ENCODE results near the gene GAS7. TPM values are rescaled to one million over a fixed set of nuclear protein-coding genes. Genes with fewer than 3 reads are reported as not detected.
A peak's percentile ranks its signal among the peaks of the same experiment; 100 is the strongest.

GAS7 gene
- total RNA-seq: 431 TPM

DNA sequence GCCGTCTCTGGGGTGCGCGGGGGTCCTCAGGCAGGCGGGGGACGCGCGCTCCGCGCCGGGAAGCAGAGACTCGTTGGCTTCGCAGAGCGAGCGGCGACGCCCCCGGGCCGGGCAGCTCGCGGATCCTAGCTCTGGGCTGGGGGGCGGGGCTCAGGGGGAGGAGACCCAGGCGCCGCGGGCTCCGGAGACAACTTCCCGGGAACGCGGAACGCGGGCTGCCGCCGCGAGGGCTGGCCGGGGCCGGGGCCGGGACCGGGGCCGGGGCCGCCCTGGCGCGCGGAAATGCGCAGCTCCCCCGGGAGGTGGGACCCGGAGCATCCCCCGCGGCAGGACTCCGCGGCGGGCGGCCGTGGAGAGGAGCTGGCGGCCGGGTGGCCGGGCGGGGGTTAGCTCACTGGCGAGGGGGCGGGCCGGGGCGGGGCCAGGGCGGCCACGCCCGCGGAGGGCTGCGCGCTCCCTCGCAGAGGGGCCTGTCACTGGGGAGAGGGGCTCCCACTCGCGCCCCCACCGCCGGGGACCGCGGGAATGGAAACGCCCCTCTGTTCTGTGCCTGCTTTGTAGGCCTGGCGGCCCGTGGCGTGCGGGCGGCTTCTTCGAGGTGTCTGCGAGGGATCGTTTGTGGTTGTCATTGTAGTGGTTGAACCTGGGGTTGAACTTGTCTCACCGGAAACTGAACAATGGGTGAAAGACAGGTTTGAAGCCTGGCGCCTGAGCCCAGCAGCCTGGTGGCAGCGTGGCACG is at the start of gene GAS7:
Gene GAS7 (minus strand): TSS at position 98 of the 741 bp plus-strand sequence.
- ATAC-seq (peak; percentile 78), DNase-seq (ENCODE audit: low spot score) (peak; percentile 87)
- intact Hi-C loops (cut with DNase I): no loop called here

DNA sequence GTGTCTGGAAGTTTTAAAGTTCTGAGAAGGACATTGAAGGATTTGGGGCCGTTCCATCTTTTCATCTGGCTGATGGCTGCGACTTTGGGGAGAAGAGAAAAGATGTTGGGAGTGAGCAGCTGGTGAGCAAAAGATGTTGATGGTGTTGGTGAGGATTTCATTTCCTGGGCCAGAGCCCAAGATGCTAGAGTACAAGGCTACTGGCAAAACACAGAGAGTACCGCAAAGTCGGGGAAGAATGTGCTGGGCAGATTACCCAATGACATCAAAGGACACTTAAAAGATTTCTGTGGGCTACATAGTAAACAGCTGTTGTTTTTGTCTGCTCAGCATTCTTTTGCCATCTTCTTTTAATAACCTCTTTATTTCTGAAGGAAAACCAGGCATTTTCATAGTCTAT is 49.4 kb upstream of the GAS7 start:
- ATAC-seq (no peak), DNase-seq (ENCODE audit: low spot score) (no peak)
- intact Hi-C loops (cut with DNase I): no loop called here

- intact Hi-C loops (cut with DNase I): no loop called here
- no peak for DNase-seq (ENCODE audit: low spot score)
- ATAC-seq: peak; percentile 45
These were observed 45.8 kb upstream of the GAS7 start for GRCh38 chr17:10243883-10244844.

GRCh38 chr17:10241781-10242180 is 43.4 kb upstream of the GAS7 start:
- DNase-seq (ENCODE audit: low spot score): no peak
- intact Hi-C loops (cut with DNase I): no loop called here

DNA sequence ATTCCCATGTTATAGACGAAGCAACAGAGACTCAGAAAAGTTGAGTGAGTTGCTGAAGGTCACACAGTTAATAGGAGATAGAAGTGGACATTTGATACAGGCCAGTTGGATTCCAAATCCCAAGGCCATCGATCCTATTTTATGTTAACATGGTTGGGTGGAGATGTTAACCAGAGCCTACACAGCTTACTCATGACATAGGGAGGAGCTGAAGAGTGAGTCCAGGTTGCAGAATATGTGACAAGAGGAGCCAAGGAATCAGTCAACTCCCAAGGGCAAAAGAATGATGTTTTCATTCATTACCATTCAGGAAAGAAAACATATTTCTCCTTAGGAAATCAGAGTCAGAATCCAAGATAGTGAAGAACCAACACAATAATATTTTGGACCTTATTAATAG is 40.3 kb upstream of the GAS7 start:
- ATAC-seq (no peak), DNase-seq (ENCODE audit: low spot score) (no peak)
- intact Hi-C loops (cut with DNase I): no loop called here

More at GRCh38 chr17:10241781-10242180, 43.4 kb upstream of the GAS7 start:
- no peak for ATAC-seq

DNA sequence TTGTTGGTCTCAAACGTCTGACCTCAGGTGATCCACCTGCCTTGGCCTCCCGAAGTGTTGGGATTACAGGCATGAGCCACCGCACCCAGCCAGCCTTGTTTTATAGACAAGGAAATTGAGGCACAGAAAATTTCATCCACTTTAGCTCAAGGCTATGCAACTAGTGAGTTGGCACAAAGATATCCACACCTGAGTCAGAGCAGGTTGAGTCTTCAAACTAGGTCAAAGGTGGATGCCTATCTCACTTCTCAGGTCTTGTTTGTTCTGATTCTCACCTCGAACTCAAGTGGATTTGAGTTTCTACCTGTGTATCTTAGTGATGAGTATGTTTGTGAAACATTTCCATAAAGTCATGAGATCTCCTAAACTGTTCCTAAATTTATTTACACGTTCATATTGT is 35.6 kb upstream of the GAS7 start:
- ATAC-seq: no peak
- intact Hi-C loops (cut with DNase I): no loop called here
- DNase-seq (ENCODE audit: low spot score): no peak

GRCh38 chr17:10233161-10233560 is 34.8 kb upstream of the GAS7 start:
- intact Hi-C loops (cut with DNase I): no loop called here
- DNase-seq (ENCODE audit: low spot score) (no peak), ATAC-seq (no peak)

GRCh38 chr17:10229181-10229580 is 30.8 kb upstream of the GAS7 start:
- intact Hi-C loops (cut with DNase I): loop anchor here (5.0 kb wide), 1 partner anchor 307 kb away; no protein-coding TSS in a partner anchor
- ATAC-seq (no peak), DNase-seq (ENCODE audit: low spot score) (no peak)

- peak; percentile 75 for DNase-seq (ENCODE audit: low spot score)
- peak; percentile 88 for ATAC-seq
- intact Hi-C loops (cut with DNase I): loop anchor here (5.0 kb wide), 1 partner anchor 305 kb away; no protein-coding TSS in a partner anchor
These were observed 28.7 kb upstream of the GAS7 start for GRCh38 chr17:10226930-10227695.

GRCh38 chr17:10224582-10225195 is 26.3 kb upstream of the GAS7 start:
- ATAC-seq (peak; percentile 39), DNase-seq (ENCODE audit: low spot score) (no peak)
- intact Hi-C loops (cut with DNase I): loop anchor here (5.0 kb wide), 1 partner anchor 302 kb away; no protein-coding TSS in a partner anchor

- DNase-seq (ENCODE audit: low spot score) (no peak), ATAC-seq (no peak)
- intact Hi-C loops (cut with DNase I): no loop called here
These were observed 20.8 kb upstream of the GAS7 start for GRCh38 chr17:10219193-10219592.

- no peak for ATAC-seq
- intact Hi-C loops (cut with DNase I): no loop called here
- DNase-seq (ENCODE audit: low spot score): no peak
These were observed 19.5 kb upstream of the GAS7 start for GRCh38 chr17:10217916-10218315.

DNA sequence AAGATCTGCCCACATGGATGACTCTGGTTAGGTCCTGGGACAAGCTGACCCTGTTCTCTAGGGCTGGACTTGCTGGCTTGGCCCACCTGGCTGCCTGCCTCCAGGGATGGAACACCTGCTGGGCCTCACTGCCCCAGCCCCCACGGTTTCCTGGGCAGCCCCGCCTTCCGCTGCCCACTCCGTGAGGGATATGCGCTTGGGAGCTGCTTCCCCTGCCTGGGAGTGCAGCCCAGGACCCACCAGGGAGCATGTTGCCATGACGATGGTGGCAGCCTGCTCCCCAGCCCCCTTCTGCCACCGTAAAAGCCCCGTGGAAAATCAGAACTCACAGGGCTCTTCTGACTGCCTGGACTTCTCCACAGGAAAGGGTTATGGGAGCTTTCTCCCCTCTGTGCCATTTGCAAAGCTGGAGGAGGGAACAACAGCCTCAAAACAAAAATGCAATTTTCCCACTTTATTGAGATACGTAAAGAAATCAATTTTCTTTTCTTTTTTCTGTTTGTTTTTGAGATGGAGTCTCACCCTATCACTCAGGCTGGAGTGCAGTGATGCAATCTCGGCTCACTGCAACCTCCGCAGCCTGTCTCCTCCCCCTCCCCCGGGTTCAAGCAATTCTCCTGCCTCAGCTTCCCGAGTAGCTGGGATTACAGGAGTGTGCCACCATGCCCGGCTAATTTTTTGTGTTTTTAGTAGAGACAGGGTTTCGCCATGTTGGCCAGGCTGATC is 18.0 kb upstream of the GAS7 start:
- ATAC-seq (no peak), DNase-seq (ENCODE audit: low spot score) (no peak)
- intact Hi-C loops (cut with DNase I): no loop called here

DNA sequence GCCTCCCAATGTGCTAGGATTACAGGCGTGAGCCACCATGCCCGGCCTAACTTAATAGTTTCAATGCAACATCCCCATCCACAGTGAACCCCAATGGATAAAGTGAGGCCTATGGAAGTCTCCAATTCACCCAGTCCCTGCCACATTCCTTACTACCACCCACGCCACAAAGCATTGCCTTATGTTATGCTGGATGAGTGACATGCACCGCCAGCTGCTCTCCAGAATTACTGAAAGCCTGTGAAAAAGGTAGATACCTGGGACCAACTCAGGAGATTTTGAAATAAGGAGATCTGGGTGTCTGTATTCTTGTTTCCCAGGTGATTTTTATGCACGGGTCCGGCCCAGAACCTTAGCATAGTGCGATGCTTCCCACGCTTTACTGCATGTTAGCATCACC is 16.9 kb upstream of the GAS7 start:
- intact Hi-C loops (cut with DNase I): no loop called here
- no peak for ATAC-seq
- DNase-seq (ENCODE audit: low spot score): no peak

- intact Hi-C loops (cut with DNase I): no loop called here
- no peak for ATAC-seq
- DNase-seq (ENCODE audit: low spot score): no peak
These were observed 13.3 kb upstream of the GAS7 start for GRCh38 chr17:10211666-10212065.

DNA sequence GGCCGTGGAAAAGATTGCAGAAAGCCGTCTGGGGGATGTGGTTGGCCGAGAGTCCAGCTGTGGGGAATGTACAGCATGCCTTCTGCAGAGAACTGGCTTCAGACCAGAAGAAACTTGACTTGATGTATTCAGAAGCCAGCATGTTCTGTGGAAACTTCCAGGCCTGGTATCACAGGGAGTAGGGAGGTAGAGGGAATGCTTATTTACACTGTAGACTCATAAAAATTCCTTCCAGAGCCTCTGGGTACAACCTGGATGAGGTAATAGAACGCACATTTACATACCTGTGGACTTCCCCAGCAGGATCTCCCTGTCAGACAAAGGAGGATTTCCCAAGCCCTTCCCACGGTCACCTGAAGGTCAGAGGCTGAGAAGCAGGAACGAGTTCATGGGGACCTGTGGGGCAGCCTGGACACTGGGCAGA is 11.8 kb upstream of the GAS7 start:
- ATAC-seq: peak; percentile 44

GRCh38 chr17:10208604-10209193 is 10.3 kb upstream of the GAS7 start:
- no peak for ATAC-seq
- intact Hi-C loops (cut with DNase I): no loop called here

More for the DNA sequence above, 11.8 kb upstream of the GAS7 start:
- no peak for DNase-seq (ENCODE audit: low spot score)
- intact Hi-C loops (cut with DNase I): no loop called here

DNA sequence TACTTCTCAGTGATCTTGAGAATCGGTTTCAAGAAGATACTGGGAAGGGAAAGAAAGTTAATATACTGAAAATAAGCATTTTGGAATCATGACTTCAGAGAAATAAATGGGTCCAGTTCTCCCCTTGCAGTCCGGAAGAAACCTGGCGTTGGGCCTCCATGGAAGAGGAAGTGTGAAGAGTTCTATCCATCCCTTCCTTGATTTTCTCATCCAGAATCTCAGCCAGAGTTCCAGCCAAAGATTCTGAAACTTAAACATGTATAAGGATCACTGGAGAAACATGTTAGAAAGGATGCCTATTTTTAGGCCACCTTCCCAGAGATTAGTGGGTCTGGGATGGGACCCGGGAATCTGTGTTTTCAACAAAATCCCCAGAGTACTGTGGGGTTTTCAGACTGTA is 8.7 kb upstream of the GAS7 start:
- DNase-seq (ENCODE audit: low spot score): no peak
- no peak for ATAC-seq
- intact Hi-C loops (cut with DNase I): no loop called here

More at GRCh38 chr17:10208604-10209193, 10.3 kb upstream of the GAS7 start:
- DNase-seq (ENCODE audit: low spot score): no peak

Data from sciatic nerve (tissue), 2 donors.